Measurements from ENCODE around the gene GALNT2.

DNA sequence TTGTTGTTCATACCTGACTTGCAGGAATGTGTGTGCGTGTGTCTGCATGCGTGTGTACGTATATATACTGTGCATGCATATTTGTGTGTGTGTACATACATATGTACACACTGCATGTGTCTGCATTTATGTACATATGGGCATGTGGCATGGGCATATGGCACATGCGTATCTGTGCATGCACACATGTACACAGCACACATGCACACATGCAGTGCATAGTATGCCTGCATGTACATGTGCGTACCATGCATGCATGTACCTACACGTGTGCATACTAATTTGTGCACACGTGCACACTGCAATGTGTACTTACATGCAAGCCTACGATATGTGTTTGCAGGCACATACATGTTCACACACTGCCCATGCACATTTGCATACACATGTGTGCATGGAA is 43.9 kb downstream of the GALNT2 start:
- TF ChIP-seq CTCF (IDR thresholded peaks at IDR 0.05) (no peak), EZH2 (IDR thresholded peaks at IDR 0.05; ENCODE audit: borderline replicate concordance, insufficient read depth, low read depth, low read length, poor library complexity, severe bottlenecking) (no peak)
